Immature natural killer cell (primary cell): ENCODE results near the gene QRICH1. TPM values are rescaled to one million over a fixed set of nuclear protein-coding genes. Genes with fewer than 3 reads are reported as not detected.

ENCODE experiments used
- DNase-seq, 3 donors: peaks; one replicate each; pipeline ENCODE4 v3.0.0; 2022; ENCODE audit warnings: mixed read lengths in 1 of 3
- H3K27ac Mint-ChIP-seq, 6 donors: one replicate each; pipeline ENCODE4 v1.8.0; 2020; ENCODE audit warnings: mixed read lengths in 6 of 6, mild to moderate bottlenecking in 5 of 6, inconsistent platforms in 4 of 6, moderate library complexity in 3 of 6
- H3K27me3 Mint-ChIP-seq, 3 donors: one replicate each; pipeline ENCODE4 v1.8.0; 2020 to 2021; ENCODE audit warnings: low read depth in 3 of 3, mild to moderate bottlenecking in 3 of 3, mixed read lengths in 3 of 3, moderate library complexity in 3 of 3, inconsistent platforms in 1 of 3
- H3K36me3 Mint-ChIP-seq, 3 donors: one replicate each; pipeline ENCODE4 v1.8.0; 2020; ENCODE audit warnings: mixed read lengths in 3 of 3, inconsistent platforms in 2 of 3, mild to moderate bottlenecking in 2 of 3
- H3K4me1 Mint-ChIP-seq, 2 donors: one replicate each; pipeline ENCODE4 v1.8.0; 2020; ENCODE audit warnings: inconsistent platforms in 2 of 2, mild to moderate bottlenecking in 2 of 2, mixed read lengths in 2 of 2, moderate library complexity in 1 of 2
- H3K4me3 Mint-ChIP-seq, 5 donors: one replicate each; pipeline ENCODE4 v1.8.0; 2020; ENCODE audit warnings: mild to moderate bottlenecking in 5 of 5, mixed read lengths in 5 of 5, inconsistent platforms in 3 of 5, moderate library complexity in 3 of 5
- H3K9me3 Mint-ChIP-seq, 6 donors: one replicate each; pipeline ENCODE4 v1.8.0; 2020; ENCODE audit warnings: mild to moderate bottlenecking in 6 of 6, mixed read lengths in 6 of 6, inconsistent platforms in 4 of 6, moderate library complexity in 3 of 6
- polyA plus RNA-seq, 3 donors: library from polyadenylated mRNA; unstranded; fragments of 300-500 nt; fragmentation: Illumina TruSeq; gene quantifications; one replicate each; pipeline ENCODE4 v1.2.3, GENCODE V29; 2021

QRICH1 gene
- polyA plus RNA-seq, 3 donors from 2014 or later: 9.7 to 29.3 (median 15.1) TPM

GRCh38 chr3:49122886-49123545 lies 29.1 kb upstream of the QRICH1 start:
- peaks cover 5 to 8% (median 7%) of the 10 kb centered on the region in 3 donors for H3K27me3 Mint-ChIP-seq
- peak overlapping the region in 3 of 6 donors; percentile 28 to 58 (median 31) for H3K27ac Mint-ChIP-seq
- H3K4me3 Mint-ChIP-seq: peak overlapping the region in 1 of 5 donors; percentile 25
- H3K36me3 Mint-ChIP-seq: peaks cover 0 to 3% (median 0%) of the 10 kb centered on the region in 3 donors
- no peaks in the 10 kb centered on the region for H3K9me3 Mint-ChIP-seq
- H3K4me1 Mint-ChIP-seq: peaks cover 15 to 25% of the 10 kb centered on the region in 2 donors
- no peak for DNase-seq

DNA sequence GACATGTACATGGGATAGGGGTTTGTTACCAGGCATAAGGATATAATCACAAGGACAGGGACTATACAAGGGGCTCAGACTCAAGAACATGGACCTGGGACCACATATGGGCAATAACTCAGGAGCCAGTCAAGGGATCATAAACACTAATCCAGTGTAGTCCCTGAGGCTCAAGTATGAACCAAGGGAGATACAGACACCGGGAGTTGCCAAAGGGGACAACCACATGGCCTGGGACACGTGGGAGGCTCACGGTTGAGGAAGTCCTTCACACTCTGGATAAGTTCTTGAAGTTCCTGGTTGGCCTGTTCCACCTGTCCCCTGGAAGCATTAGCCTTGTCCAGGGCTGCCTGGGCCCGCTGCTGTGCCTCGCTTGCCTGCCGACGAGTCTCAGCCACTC lies 28.6 kb upstream of the QRICH1 start:
- H3K27ac Mint-ChIP-seq: peak overlapping the region; percentile 80 to 94 (median 90)
- no peak for DNase-seq
- no peaks in the 10 kb centered on the region for H3K9me3 Mint-ChIP-seq
- peaks cover 0 to 7% (median 4%) of the 10 kb centered on the region in 3 donors for H3K36me3 Mint-ChIP-seq
- peaks cover 15 to 25% of the 10 kb centered on the region in 2 donors for H3K4me1 Mint-ChIP-seq
- H3K27me3 Mint-ChIP-seq: peaks cover 5 to 8% (median 7%) of the 10 kb centered on the region in 3 donors
- H3K4me3 Mint-ChIP-seq: peak overlapping the region in 4 of 5 donors; percentile 6 to 88 (median 44)

- Mint-ChIP-seq H3K4me3 (peak overlapping the region; percentile 39 to 88 (median 64)), H3K27me3 (peaks cover 5 to 8% (median 5%) of the 10 kb centered on the region in 3 donors), H3K36me3 (peaks cover 0 to 7% (median 7%) of the 10 kb centered on the region in 3 donors), H3K9me3 (no peaks in the 10 kb centered on the region), H3K27ac (peak overlapping the region; percentile 80 to 94 (median 90)), H3K4me1 (peaks cover 15 to 25% of the 10 kb centered on the region in 2 donors)
- no peak for DNase-seq
Measured at GRCh38 chr3:49122022-49122421, 28.2 kb upstream of the QRICH1 start.

DNA sequence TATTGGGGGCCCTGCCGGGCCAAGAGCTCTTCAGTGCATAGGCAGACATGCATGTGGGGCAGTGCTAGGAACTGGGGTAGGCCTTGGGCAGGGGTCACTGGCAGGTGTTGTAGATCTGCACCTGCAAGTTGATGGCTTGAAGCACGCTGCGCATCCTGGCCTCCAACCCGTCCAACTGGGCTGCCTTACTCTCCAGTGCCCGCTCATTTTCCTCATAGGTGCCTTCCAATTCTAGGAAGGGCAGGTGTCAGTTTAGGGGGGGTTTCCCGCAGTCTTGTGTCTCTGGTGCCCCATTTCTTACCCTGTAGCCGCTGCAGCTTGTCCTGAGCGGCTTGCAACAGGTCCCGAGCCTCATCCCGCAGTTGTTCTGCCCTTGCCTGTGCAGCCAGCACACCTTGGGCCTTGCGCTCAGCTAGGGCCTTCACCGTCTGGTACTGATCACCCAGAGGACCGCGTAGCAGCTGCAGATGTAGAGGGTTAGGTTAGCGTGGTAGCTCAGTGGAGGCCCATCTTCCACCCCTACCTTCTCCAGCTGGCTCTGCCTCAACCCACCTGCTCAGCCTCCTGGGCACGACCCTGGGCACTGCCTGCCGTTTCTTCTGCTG lies 27.4 kb upstream of the QRICH1 start:
- H3K36me3 Mint-ChIP-seq: peaks cover 0 to 12% (median 9%) of the 10 kb centered on the region in 3 donors
- peaks cover 3 to 8% (median 5%) of the 10 kb centered on the region in 3 donors for H3K27me3 Mint-ChIP-seq
- H3K9me3 Mint-ChIP-seq: no peaks in the 10 kb centered on the region
- DNase-seq: no peak
- peaks cover 15 to 25% of the 10 kb centered on the region in 2 donors for H3K4me1 Mint-ChIP-seq
- peak overlapping the region; percentile 80 to 94 (median 90) for H3K27ac Mint-ChIP-seq
- H3K4me3 Mint-ChIP-seq: peak overlapping the region; percentile 88 to 92 (median 89)

- Mint-ChIP-seq H3K9me3 (no peaks in the 10 kb centered on the region), H3K27me3 (peaks cover 3 to 8% (median 6%) of the 10 kb centered on the region in 3 donors), H3K4me3 (peak within 1 kb of the TSS; percentile 88 to 92 (median 89)), H3K4me1 (peaks cover 15 to 25% of the 10 kb centered on the region in 2 donors), H3K36me3 (peaks cover 0 to 16% (median 12%) of the 10 kb centered on the region in 3 donors), H3K27ac (peak within 1 kb of the TSS; percentile 87 to 94 (median 92))
- DNase-seq: peak; percentile 93 to 95 (median 94)
Measured at GRCh38 chr3:49120438-49121131, 26.7 kb upstream of the QRICH1 start, which contains the start of gene USP19. Gene USP19, minus strand, starts transcription at chr3:49120823. Its CDS starts 1,678 bp downstream, at chr3:49119145.

DNA sequence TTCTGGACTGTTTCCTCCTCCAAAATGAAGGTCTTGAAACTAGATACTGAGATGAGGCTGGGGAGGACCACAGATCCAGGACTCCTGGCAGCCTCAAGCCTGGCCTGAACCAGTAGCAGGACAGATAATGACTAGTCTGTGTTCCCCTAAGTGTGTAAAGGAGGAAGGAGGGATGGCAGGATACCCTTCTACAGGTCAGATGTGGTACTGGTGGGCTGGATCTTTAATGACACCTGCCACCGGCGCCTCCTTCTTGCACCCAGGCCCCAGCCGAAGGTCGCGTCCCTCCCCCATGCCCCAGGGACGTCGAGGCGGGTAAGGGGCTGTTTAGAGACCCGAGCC lies 26.2 kb upstream of the QRICH1 start:
- peak overlapping the region; percentile 87 to 94 (median 91) for H3K27ac Mint-ChIP-seq
- peaks cover 0 to 20% (median 12%) of the 10 kb centered on the region in 3 donors for H3K36me3 Mint-ChIP-seq
- no peaks in the 10 kb centered on the region for H3K9me3 Mint-ChIP-seq
- peaks cover 3 to 8% (median 6%) of the 10 kb centered on the region in 3 donors for H3K27me3 Mint-ChIP-seq
- peak overlapping the region; percentile 88 to 92 (median 89) for H3K4me3 Mint-ChIP-seq
- no peak for DNase-seq
- peaks cover 15 to 25% of the 10 kb centered on the region in 2 donors for H3K4me1 Mint-ChIP-seq

DNA sequence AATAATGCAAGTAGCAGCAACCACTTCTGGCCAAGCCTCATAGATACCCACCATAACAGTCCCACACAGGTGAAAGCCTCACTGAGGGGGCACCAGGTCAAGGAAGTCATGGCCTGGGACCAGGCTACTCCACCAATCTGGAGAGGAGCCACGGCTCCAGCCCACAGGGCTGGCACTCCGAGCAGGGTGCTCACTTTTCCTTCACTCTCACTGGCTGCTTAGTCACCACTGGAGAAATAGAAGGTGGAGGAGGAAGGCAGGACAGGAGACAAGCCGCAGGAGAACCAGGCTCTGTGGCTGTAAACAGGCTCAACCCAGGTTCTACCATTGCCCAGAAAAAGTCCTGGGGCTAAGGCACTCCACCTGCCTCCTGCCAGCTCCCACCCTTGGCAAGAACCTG lies 25.6 kb upstream of the QRICH1 start:
- Mint-ChIP-seq H3K4me3 (peak overlapping the region; percentile 88 to 92 (median 89)), H3K9me3 (no peaks in the 10 kb centered on the region), H3K27me3 (peaks cover 3 to 8% (median 6%) of the 10 kb centered on the region in 3 donors), H3K4me1 (peaks cover 15 to 25% of the 10 kb centered on the region in 2 donors), H3K27ac (peak overlapping the region; percentile 87 to 94 (median 91)), H3K36me3 (peaks cover 0 to 21% (median 12%) of the 10 kb centered on the region in 3 donors)
- no peak for DNase-seq

DNA sequence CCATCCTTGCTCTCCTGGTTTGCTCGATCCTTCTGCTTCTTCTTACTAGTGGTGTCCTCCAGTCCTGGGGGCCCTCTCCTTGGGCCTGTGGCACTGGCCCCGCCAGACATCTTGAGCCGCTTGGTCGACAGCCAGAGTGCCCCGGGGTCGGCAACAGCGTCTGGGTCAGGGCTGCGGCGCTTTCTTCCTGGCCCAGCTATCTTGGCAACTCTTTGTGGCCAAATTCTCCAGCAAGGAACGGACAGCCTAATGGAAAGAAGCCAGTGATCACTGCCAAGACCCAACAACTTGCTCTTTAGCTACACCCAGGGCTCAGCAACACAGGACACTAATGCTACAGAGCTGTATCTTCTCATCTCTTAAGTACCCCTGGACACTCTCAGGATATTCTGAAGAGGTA lies 25.2 kb upstream of the QRICH1 start:
- peaks cover 15 to 25% of the 10 kb centered on the region in 2 donors for H3K4me1 Mint-ChIP-seq
- H3K27me3 Mint-ChIP-seq: peaks cover 3 to 8% (median 6%) of the 10 kb centered on the region in 3 donors
- no peak for DNase-seq
- H3K4me3 Mint-ChIP-seq: peak overlapping the region in 4 of 5 donors; percentile 88 to 89 (median 88)
- H3K27ac Mint-ChIP-seq: peak overlapping the region in 5 of 6 donors; percentile 30 to 66 (median 39)
- no peaks in the 10 kb centered on the region for H3K9me3 Mint-ChIP-seq
- peaks cover 0 to 25% (median 13%) of the 10 kb centered on the region in 3 donors for H3K36me3 Mint-ChIP-seq

- Mint-ChIP-seq H3K4me3 (no peak overlapping the region), H3K27me3 (peaks cover 0 to 1% (median 1%) of the 10 kb centered on the region in 3 donors), H3K36me3 (peaks cover 12 to 45% (median 16%) of the 10 kb centered on the region in 3 donors), H3K27ac (no peak overlapping the region), H3K4me1 (no peaks in the 10 kb centered on the region), H3K9me3 (no peaks in the 10 kb centered on the region)
- DNase-seq: no peak
Measured at GRCh38 chr3:49112262-49112661, 18.4 kb upstream of the QRICH1 start.

DNA sequence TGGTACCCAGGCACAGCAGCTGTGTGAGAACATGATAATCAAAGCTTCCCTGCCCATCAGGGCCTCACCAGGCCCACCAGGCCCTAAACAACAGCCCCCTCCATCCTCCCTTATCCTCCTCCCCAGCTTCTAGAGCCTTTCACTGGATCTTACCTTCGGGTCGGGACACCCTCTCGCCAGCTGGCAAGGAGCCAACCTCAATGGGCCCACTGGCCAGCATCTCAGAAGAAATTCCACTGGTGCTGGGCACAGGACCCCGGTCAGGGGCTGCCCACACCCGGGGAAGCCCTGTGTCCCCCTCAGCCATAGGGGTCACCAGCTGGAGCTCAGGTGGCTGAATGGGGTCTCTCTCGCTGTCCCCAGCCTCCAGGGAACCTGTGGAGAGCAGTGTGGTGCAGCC lies 17.5 kb upstream of the QRICH1 start:
- Mint-ChIP-seq H3K27me3 (peaks cover 0 to 1% (median 1%) of the 10 kb centered on the region in 3 donors), H3K27ac (no peak overlapping the region), H3K36me3 (peaks cover 8 to 43% (median 16%) of the 10 kb centered on the region in 3 donors), H3K4me1 (no peaks in the 10 kb centered on the region), H3K4me3 (no peak overlapping the region), H3K9me3 (no peaks in the 10 kb centered on the region)
- no peak for DNase-seq

DNA sequence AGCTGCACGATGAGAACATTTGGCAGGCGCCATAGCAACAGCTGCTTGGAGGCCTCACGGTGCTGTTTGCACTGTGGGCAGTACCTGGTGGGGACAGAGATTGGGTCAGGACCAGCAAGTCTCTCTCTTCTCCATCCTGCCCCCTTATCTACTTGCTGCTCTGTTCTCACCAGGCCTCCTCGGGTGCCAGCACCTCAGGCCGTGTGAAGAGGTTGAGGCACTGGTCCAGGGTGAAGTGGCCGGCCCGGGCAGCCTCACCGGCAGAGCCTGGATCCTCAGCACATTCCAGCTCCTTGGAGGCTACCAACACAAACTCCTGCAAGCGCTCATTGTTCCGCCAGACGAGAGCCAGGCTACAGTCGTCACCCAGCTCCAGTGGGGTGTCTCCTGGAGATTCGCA lies 16.9 kb upstream of the QRICH1 start:
- Mint-ChIP-seq H3K36me3 (peaks cover 8 to 37% (median 16%) of the 10 kb centered on the region in 3 donors), H3K4me3 (no peak overlapping the region), H3K27ac (no peak overlapping the region)

GRCh38 chr3:49108346-49108745 lies 14.5 kb upstream of the QRICH1 start:
- peaks cover 0 to 4% (median 3%) of the 10 kb centered on the region in 3 donors for H3K27me3 Mint-ChIP-seq
- peaks cover 4 to 21% (median 16%) of the 10 kb centered on the region in 3 donors for H3K36me3 Mint-ChIP-seq
- H3K9me3 Mint-ChIP-seq: no peaks in the 10 kb centered on the region
- peaks cover 26% of the 10 kb centered on the region in 2 donors for H3K4me1 Mint-ChIP-seq
- no peak overlapping the region for H3K27ac Mint-ChIP-seq
- H3K4me3 Mint-ChIP-seq: no peak overlapping the region
- no peak for DNase-seq

More for the DNA sequence above, 16.9 kb upstream of the QRICH1 start:
- Mint-ChIP-seq H3K4me1 (peaks cover 3% of the 10 kb centered on the region in 2 donors), H3K9me3 (no peaks in the 10 kb centered on the region), H3K27me3 (peaks cover 0 to 1% (median 1%) of the 10 kb centered on the region in 3 donors)
- no peak for DNase-seq
